HEK293T (cell line): ENCODE measurements around the gene P2RY14.

ENCODE experiments used
- ARNT ChIP-seq: fragments of 450-650 bp; IDR thresholded peaks from 2 replicates; pipeline ENCODE4 v1.6.1; 2017; ENCODE audit warnings: mild to moderate bottlenecking
- BHLHE40 ChIP-seq: fragments of 450-650 bp; IDR thresholded peaks from 2 replicates; pipeline ENCODE4 v1.6.1; 2016; ENCODE audit warnings: mild to moderate bottlenecking, moderate library complexity, borderline replicate concordance
- CTBP1 ChIP-seq: fragments of 450-650 bp; IDR thresholded peaks from 2 replicates; pipeline ENCODE4 v1.6.1; 2016; ENCODE audit warnings: borderline replicate concordance
- ELF4 ChIP-seq: fragments of 450-650 bp; IDR thresholded peaks from 2 replicates; pipeline ENCODE4 v1.6.1; 2017; ENCODE audit warnings: antibody characterized with exemption
- FOXA1 ChIP-seq: fragments of 450-650 bp; IDR thresholded peaks from 2 replicates; pipeline ENCODE4 v1.6.1; 2016; ENCODE audit warnings: mild to moderate bottlenecking
- FOXM1 ChIP-seq: fragments of 450-650 bp; IDR thresholded peaks from 2 replicates; pipeline ENCODE4 v1.6.1; 2017; ENCODE audit warnings: mild to moderate bottlenecking, borderline replicate concordance
- HDGF ChIP-seq: fragments of 450-650 bp; IDR thresholded peaks from 2 replicates; pipeline ENCODE4 v1.6.1; 2017; ENCODE audit warnings: antibody characterized with exemption, borderline replicate concordance
- L3MBTL2 ChIP-seq: fragments of 450-650 bp; conservative IDR thresholded peaks from 2 replicates; pipeline ENCODE4 v1.6.1; 2016; ENCODE audit warnings: mild to moderate bottlenecking
- NFRKB ChIP-seq: fragments of 450-650 bp; IDR thresholded peaks from 2 replicates; pipeline ENCODE4 v1.6.1; 2016; ENCODE audit warnings: mild to moderate bottlenecking, moderate library complexity
- SP1 ChIP-seq: fragments of 450-650 bp; IDR thresholded peaks from 2 replicates; pipeline ENCODE4 v1.6.1; 2017
- SUZ12 ChIP-seq: fragments of 450-650 bp; IDR thresholded peaks from 2 replicates; pipeline ENCODE4 v1.6.1; 2016; ENCODE audit warnings: mild to moderate bottlenecking
- TARDBP ChIP-seq: fragments of 450-650 bp; IDR thresholded peaks from 2 replicates; pipeline ENCODE4 v1.6.1; 2016
- TF ChIP-seq, protein P1 (sequence below): fragments of 450-650 bp; IDR thresholded peaks from 2 replicates; pipeline ENCODE4 v1.6.1; 2016

DNA sequence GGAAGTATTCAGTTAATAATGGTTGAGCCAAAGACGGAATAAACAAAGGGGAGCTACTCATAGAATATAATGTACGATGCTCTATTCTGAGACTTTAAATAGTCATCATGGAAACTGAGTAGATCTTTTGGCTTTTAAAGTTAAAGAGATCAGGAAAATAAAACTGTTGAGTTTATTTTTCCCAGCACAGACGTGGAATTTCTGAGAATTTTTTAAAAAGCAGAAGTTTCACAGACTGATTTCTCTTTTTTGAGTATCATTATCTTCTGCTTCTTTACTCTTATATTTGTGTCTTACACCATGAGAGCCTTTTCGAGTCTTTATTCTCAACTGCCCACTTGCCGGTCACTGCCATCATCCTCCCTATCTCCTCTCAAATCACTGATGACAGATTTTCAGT, 13.2 kb downstream of the P2RY14 start:
- TF ChIP-seq TARDBP = no peak
- TF ChIP-seq FOXM1 = no peak
- no peak for TF ChIP-seq SP1
- no peak for TF ChIP-seq ARNT
- TF ChIP-seq, protein P1, sequence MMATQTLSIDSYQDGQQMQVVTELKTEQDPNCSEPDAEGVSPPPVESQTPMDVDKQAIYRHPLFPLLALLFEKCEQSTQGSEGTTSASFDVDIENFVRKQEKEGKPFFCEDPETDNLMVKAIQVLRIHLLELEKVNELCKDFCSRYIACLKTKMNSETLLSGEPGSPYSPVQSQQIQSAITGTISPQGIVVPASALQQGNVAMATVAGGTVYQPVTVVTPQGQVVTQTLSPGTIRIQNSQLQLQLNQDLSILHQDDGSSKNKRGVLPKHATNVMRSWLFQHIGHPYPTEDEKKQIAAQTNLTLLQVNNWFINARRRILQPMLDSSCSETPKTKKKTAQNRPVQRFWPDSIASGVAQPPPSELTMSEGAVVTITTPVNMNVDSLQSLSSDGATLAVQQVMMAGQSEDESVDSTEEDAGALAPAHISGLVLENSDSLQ = no peak
- no peak for TF ChIP-seq SUZ12
- TF ChIP-seq BHLHE40 = no peak
- no peak for TF ChIP-seq NFRKB
- no peak for TF ChIP-seq ELF4
- no peak for TF ChIP-seq L3MBTL2
- TF ChIP-seq HDGF = no peak
- TF ChIP-seq FOXA1 = no peak
- TF ChIP-seq CTBP1 = no peak
